ENCODE measurements around the gene CYFIP1.

- TF ChIP-seq CTCF (IDR thresholded peaks at IDR 0.05; ENCODE audit: low read depth, low read length) (no peak), POLR2A (IDR thresholded peaks at IDR 0.05; ENCODE audit: extremely low read depth, insufficient read length) (no peak), MAX (IDR thresholded peaks at IDR 0.05; ENCODE audit: low read depth, low read length) (no peak), MYC (IDR thresholded peaks at IDR 0.05; ENCODE audit: low read depth, low read length) (no peak)
These were observed 43.3 kb downstream of the CYFIP1 start for GRCh38 chr15:22936577-22937472.

Data from NB4 (cell line).